GM18951 (cell line): ENCODE results near the gene KRTAP5-6.

Experiments
- POLR2A ChIP-seq: IDR thresholded peaks from 4 replicates; pipeline ENCODE4 v1.6.1; 2011; ENCODE audit warnings: mild to moderate bottlenecking; ENCODE audit not compliant: insufficient read length, insufficient read depth; ENCODE audit errors: extremely low read depth
- in situ Hi-C: fragments of 300-500 bp; cut with MboI; formaldehyde crosslinking; loops from one replicate; pipeline ENCODE4 v1.12.0; 2022; ENCODE audit warnings: low sequenced_read_pairs, mixed read lengths, inconsistent platforms; ENCODE audit not compliant: unreplicated experiment

Gene KRTAP5-6

GRCh38 chr11:1745701-1746320, 48.8 kb downstream of the KRTAP5-6 start:
- TF ChIP-seq POLR2A: no peak
- in situ Hi-C loops: no loop called here

DNA sequence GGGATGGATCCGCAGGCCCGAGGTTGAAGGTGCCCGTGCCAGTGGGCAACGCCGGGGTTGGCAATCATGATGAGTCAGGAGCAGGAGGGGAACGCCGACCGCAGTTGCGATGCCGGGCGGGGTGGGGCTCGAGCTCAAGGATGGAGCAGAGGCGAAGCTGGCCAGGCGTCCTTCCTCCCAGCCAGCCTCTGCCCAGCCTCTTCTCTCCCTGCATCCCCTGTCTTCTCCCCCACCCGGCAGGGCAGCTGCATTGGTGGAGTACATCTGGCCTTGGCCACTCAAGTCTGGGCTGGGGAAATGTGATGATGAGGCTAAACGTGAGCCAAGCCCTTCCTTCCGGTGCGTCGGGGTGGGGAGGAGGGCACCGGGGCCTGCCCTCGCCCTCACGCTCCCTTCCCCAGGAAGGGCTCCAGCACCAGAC, 49.5 kb downstream of the KRTAP5-6 start:
- in situ Hi-C loops: no loop called here
- no peak for TF ChIP-seq POLR2A

DNA sequence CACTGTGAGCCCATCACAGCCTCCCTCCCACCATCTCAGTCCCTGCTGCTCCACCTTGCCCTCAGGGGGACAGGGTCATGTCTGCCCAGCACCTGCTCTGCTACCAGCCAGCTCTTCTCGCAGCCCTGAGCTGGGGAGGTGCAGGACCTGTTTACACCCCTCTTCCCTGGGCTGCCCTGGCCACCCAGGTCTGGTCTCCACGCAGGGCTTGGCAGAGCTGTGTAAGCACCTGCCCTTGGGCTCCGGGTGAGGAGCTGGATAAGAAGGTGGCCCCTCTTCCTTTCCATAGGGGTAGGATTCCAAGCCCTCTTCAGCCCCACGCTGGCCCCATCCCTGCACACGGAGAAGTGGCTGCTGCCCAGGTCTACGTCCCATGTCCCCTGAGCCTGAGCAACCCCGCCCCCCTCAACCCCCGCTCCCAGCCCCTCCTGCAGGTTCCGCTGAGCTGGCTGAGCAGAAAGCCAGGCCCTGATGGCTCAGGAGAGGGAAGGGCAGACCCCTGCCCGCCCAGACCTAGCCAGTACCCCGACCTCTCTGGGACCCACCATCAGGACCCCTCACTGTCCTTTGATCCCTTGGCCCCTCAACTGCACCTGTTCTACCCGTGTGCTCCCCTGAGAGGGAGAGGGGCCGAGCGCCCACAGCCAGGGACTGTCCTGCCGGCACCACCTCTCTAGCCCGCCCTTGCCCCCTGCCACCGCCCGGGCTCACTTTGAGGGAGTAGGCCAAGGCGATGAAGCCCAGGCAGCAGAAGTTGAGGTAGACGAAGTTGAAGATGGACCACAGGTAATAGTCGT, 50.2 kb downstream of the KRTAP5-6 start:
- in situ Hi-C loops: no loop called here

More for the DNA sequence above, 50.2 kb downstream of the KRTAP5-6 start:
- no peak for TF ChIP-seq POLR2A
